Measurements from ENCODE around the gene CHAF1A. TPM values are rescaled to one million over a fixed set of nuclear protein-coding genes. Genes with fewer than 3 reads are reported as not detected.

The CHAF1A gene
- total RNA-seq, 3 donors from 2014 or later: 6.3 to 8.2 (median 7.9) TPM

- TF ChIP-seq POLR2A (IDR thresholded peaks at IDR 0.05) (no peak), POLR2AphosphoS5 (IDR thresholded peaks at IDR 0.05) (no peak), CTCF (IDR thresholded peaks at IDR 0.05) (no peak)
- H3K27me3 ChIP-seq: no peaks in the 10 kb centered on the region
- no peak overlapping the region for H3K4me3 ChIP-seq
- DNase-seq (ENCODE audit: low spot score in 2 of 2): no peak
- H3K36me3 ChIP-seq: no peaks in the 10 kb centered on the region
- no peaks in the 10 kb centered on the region for H3K4me1 ChIP-seq
- intact Hi-C loops (cut with DNase I; ENCODE audit: low total_unique reads): no loop called here
- no peaks in the 10 kb centered on the region for H3K9me3 ChIP-seq
- H3K27ac ChIP-seq: no peak overlapping the region
Observed at GRCh38 chr19:4413588-4413987, 11.1 kb downstream of the CHAF1A start.

GRCh38 chr19:4414144-4414799 is 11.8 kb downstream of the CHAF1A start:
- H3K36me3 ChIP-seq: no peaks in the 10 kb centered on the region
- no peak overlapping the region for H3K27ac ChIP-seq
- H3K27me3 ChIP-seq: no peaks in the 10 kb centered on the region
- TF ChIP-seq POLR2AphosphoS5 (IDR thresholded peaks at IDR 0.05): no peak
- no peak for TF ChIP-seq POLR2A (IDR thresholded peaks at IDR 0.05)
- no peak for TF ChIP-seq CTCF (IDR thresholded peaks at IDR 0.05)
- no peak overlapping the region for H3K4me3 ChIP-seq
- intact Hi-C loops (cut with DNase I; ENCODE audit: low total_unique reads): no loop called here
- H3K9me3 ChIP-seq: no peaks in the 10 kb centered on the region
- no peaks in the 10 kb centered on the region for H3K4me1 ChIP-seq
- no peak for DNase-seq (ENCODE audit: low spot score in 2 of 2)

GRCh38 chr19:4414800-4415321 is 12.4 kb downstream of the CHAF1A start:
- H3K9me3 ChIP-seq: no peaks in the 10 kb centered on the region
- H3K4me1 ChIP-seq: no peaks in the 10 kb centered on the region
- TF ChIP-seq CTCF (IDR thresholded peaks at IDR 0.05) (no peak), POLR2A (IDR thresholded peaks at IDR 0.05) (no peak), POLR2AphosphoS5 (IDR thresholded peaks at IDR 0.05) (no peak)
- H3K27ac ChIP-seq: no peak overlapping the region
- DNase-seq (ENCODE audit: low spot score in 2 of 2): no peak
- H3K36me3 ChIP-seq: no peaks in the 10 kb centered on the region
- intact Hi-C loops (cut with DNase I; ENCODE audit: low total_unique reads): no loop called here
- H3K4me3 ChIP-seq: no peak overlapping the region
- no peaks in the 10 kb centered on the region for H3K27me3 ChIP-seq

- H3K4me1 ChIP-seq: no peaks in the 10 kb centered on the region
- no peaks in the 10 kb centered on the region for H3K9me3 ChIP-seq
- H3K27ac ChIP-seq: no peak overlapping the region
- H3K36me3 ChIP-seq: no peaks in the 10 kb centered on the region
- DNase-seq (ENCODE audit: low spot score in 2 of 2): no peak
- intact Hi-C loops (cut with DNase I; ENCODE audit: low total_unique reads): no loop called here
- no peaks in the 10 kb centered on the region for H3K27me3 ChIP-seq
- H3K4me3 ChIP-seq: no peak overlapping the region
- no peak for TF ChIP-seq POLR2A (IDR thresholded peaks at IDR 0.05)
- TF ChIP-seq POLR2AphosphoS5 (IDR thresholded peaks at IDR 0.05): no peak
- no peak for TF ChIP-seq CTCF (IDR thresholded peaks at IDR 0.05)
Observed at GRCh38 chr19:4415352-4415751, 12.9 kb downstream of the CHAF1A start.

- Histone ChIP-seq H3K9me3 (no peaks in the 10 kb centered on the region), H3K27me3 (no peaks in the 10 kb centered on the region), H3K27ac (no peak overlapping the region), H3K4me1 (no peaks in the 10 kb centered on the region), H3K36me3 (no peaks in the 10 kb centered on the region), H3K4me3 (no peak overlapping the region)
- intact Hi-C loops (cut with DNase I; ENCODE audit: low total_unique reads): no loop called here
- TF ChIP-seq CTCF (IDR thresholded peaks at IDR 0.05) (no peak), POLR2AphosphoS5 (IDR thresholded peaks at IDR 0.05) (no peak), POLR2A (IDR thresholded peaks at IDR 0.05) (no peak)
- no peak for DNase-seq (ENCODE audit: low spot score in 2 of 2)
Observed at GRCh38 chr19:4416268-4416667, 13.8 kb downstream of the CHAF1A start.

Measured in breast epithelium (tissue), 4 donors.